GM12878 (cell line): ENCODE results near the gene OGFOD2. TPM values are rescaled to one million over a fixed set of nuclear protein-coding genes. Genes with fewer than 3 reads are reported as not detected.

Experiments
- ATAC-seq: fragments of 200-7000 bp; cut with Tn5 transposase; 3 replicates; pipeline ENCODE4 v1.9.1; 2020; ENCODE audit warnings: mild to moderate bottlenecking, moderate library complexity
- BruUV-seq: library from RNA; stranded (reverse); fragments of 400-500 nt; replicated peaks from 2 replicates; lab custom pipeline; 2021; lab: Mats Ljungman, UMichigan
- CTCF ChIA-PET: fragments of 300-600 bp; sonication (Branson Sonifier 250); formaldehyde crosslinking; extraction: SDS; loops from one replicate; lab custom pipeline; 2021; ENCODE audit warnings: inconsistent platforms; lab: Yijun Ruan, JAX
- POLR2A ChIA-PET: fragments of 350-600 bp; formaldehyde crosslinking; extraction: SDS; loops from one replicate; lab custom pipeline; 2021; ENCODE audit warnings: inconsistent platforms; lab: Charles Lee
- RAD21 ChIA-PET: fragments of 300-600 bp; sonication (Branson Sonifier 250); formaldehyde crosslinking; loops from one replicate; lab custom pipeline; 2023; ENCODE audit warnings: antibody characterized with exemption; ENCODE audit not compliant: unreplicated experiment; lab: Charles Lee
- SMC1A ChIA-PET: fragments of 300-600 bp; sonication (Branson Sonifier 250); formaldehyde crosslinking; loops from one replicate; lab custom pipeline; 2023; ENCODE audit not compliant: unreplicated experiment, uncharacterized antibody; lab: Charles Lee
- DNase-seq: peaks from one replicate; pipeline ENCODE4 v3.0.0-alpha.2; 2011; ENCODE audit warnings: low read depth, low spot score
- FAIRE-seq: peaks from 3 replicates; lab custom pipeline; 2011; peaks lifted over from hg19 to GRCh38; lab: Jason Lieb, UNC
- H2AFZ ChIP-seq: 2 replicates; pipeline ENCODE4 v1.6.0; 2011; ENCODE audit warnings: low read depth, low read length, control low read depth; ENCODE audit not compliant: control insufficient read depth
- H3K27ac ChIP-seq: 2 replicates; pipeline ENCODE4 v1.5.1; 2011; ENCODE audit warnings: control low read depth; ENCODE audit not compliant: control insufficient read depth, insufficient read depth
- H3K27me3 ChIP-seq, 2 experiments: replicated peaks in 1 of 2; 2 replicates each; pipeline versions ENCODE4 v1.6.0 to v1.6.1; 2011; ENCODE audit warnings: low read length in 1 of 2; ENCODE audit not compliant: control insufficient read depth in 2 of 2, insufficient read depth in 2 of 2
- H3K36me3 ChIP-seq, 2 experiments: 2 replicates each; pipeline ENCODE4 v1.5.1; 2011; ENCODE audit warnings: low read length in 1 of 2; ENCODE audit not compliant: control insufficient read depth in 2 of 2, insufficient read depth in 2 of 2
- H3K4me1 ChIP-seq: 2 replicates; pipeline ENCODE4 v1.6.1; 2011; ENCODE audit warnings: mild to moderate bottlenecking, low read length, moderate library complexity, mixed read lengths; ENCODE audit not compliant: control insufficient read depth, insufficient read depth
- H3K4me2 ChIP-seq: 2 replicates; pipeline ENCODE4 v1.6.0; 2011; ENCODE audit warnings: control low read depth; ENCODE audit not compliant: control insufficient read depth, insufficient read depth
- H3K4me3 ChIP-seq: fragments of 200-600 bp; sonication (generic); 2 replicates; pipeline ENCODE4 v1.5.1; 2016
- H3K79me2 ChIP-seq: 2 replicates; pipeline ENCODE4 v1.6.0; 2011; ENCODE audit warnings: low read length; ENCODE audit not compliant: control insufficient read depth, insufficient read depth
- H3K9ac ChIP-seq: 2 replicates; pipeline ENCODE4 v1.8.0; 2011; ENCODE audit warnings: low read length, control low read depth, mixed read lengths; ENCODE audit not compliant: control insufficient read depth, insufficient read depth
- H3K9me3 ChIP-seq: replicated peaks from 3 replicates; pipeline ENCODE4 v1.5.1; 2011; ENCODE audit warnings: mild to moderate bottlenecking, low read length; ENCODE audit not compliant: control insufficient read depth, insufficient read depth
- H4K20me1 ChIP-seq: 2 replicates; pipeline ENCODE4 v1.6.0; 2011; ENCODE audit not compliant: control insufficient read depth, insufficient read depth
- EZH2 ChIP-seq: IDR thresholded peaks from 2 replicates; pipeline ENCODE4 v1.6.1; 2012; ENCODE audit warnings: low read depth, mild to moderate bottlenecking, control low read depth, inconsistent platforms, low read length, borderline replicate concordance; ENCODE audit not compliant: control insufficient read depth
- IKZF2 ChIP-seq, 2 experiments: fragments of 450-650 bp; IDR thresholded peaks; 2 replicates each; pipeline ENCODE4 v1.6.1; 2017; ENCODE audit warnings: mild to moderate bottlenecking in 2 of 2, moderate library complexity in 2 of 2
- PAX8 ChIP-seq: fragments of 450-650 bp; IDR thresholded peaks from 2 replicates; pipeline ENCODE4 v1.6.1; 2017; ENCODE audit warnings: mild to moderate bottlenecking, moderate library complexity
- RAD21 ChIP-seq: IDR thresholded peaks from 2 replicates; pipeline ENCODE4 v1.6.1; 2011; ENCODE audit warnings: mild to moderate bottlenecking, low read depth, low read length, moderate library complexity; ENCODE audit not compliant: insufficient read depth
- ZNF384 ChIP-seq: IDR thresholded peaks from 2 replicates; pipeline ENCODE4 v1.6.1; 2012; ENCODE audit warnings: low read depth, mild to moderate bottlenecking, low read length, improper control_type of control experiment, borderline replicate concordance
- WGBS: methylation state at CpG from one replicate; pipeline ENCODE4 v1.1.6; 2016; ENCODE audit warnings: low lambda C conversion rate; ENCODE audit not compliant: insufficient replicate concordance, insufficient coverage; ENCODE audit errors: missing lambda C conversion rate; 5-methylcytosine and 5-hydroxymethylcytosine counted together
- in situ Hi-C: fragments of 300-500 bp; cut with MboI; formaldehyde crosslinking; loops from 9 replicates; pipeline ENCODE4 v1.14.3; 2018; ENCODE audit warnings: mixed read lengths
- intact Hi-C: fragments of 100-400 bp; cut with micrococcal nuclease; formaldehyde crosslinking; loops from one replicate; pipeline ENCODE4 v1.14.2; 2022; ENCODE audit not compliant: unreplicated experiment
- polyA plus RNA-seq, 11 experiments: library from polyadenylated mRNA; depleted of rRNA in 4 of 11; unstranded in 6 of 11; stranded (reverse) in 5 of 11; fragments of >200 nt; fragmentation: Nextera tagmentation in 4 of 11; fragmentation: Illumina TruSeq in 1 of 11; extraction: Ambion mirVana in 4 of 11; extraction: Trizol in 1 of 11; gene quantifications; 1 replicate in 1 of 11; 2 replicates in 10 of 11; pipeline versions ENCODE4 v1.2.1 to v1.2.3, GENCODE V29; 2011 to 2016; ENCODE audit warnings: inconsistent platforms in 2 of 11, missing spikeins in 2 of 11, low read depth in 1 of 11
- total RNA-seq, 4 experiments: library from RNA; depleted of rRNA in 3 of 4; stranded (reverse); fragments of >200 nt in 3 of 4; fragmentation: Illumina TruSeq in 1 of 4; extraction: Trizol in 1 of 4; gene quantifications; 2 replicates each; pipeline versions ENCODE4 v1.2.1 to v1.2.3, GENCODE V29; 2013 to 2021
- TF ChIP-seq, protein P1 (sequence below): IDR thresholded peaks from 2 replicates; pipeline ENCODE4 v1.6.1; 2012; ENCODE audit warnings: improper control_type of control experiment, low read depth, low read length; ENCODE audit not compliant: insufficient replicate concordance
- TF ChIP-seq, protein P2 (sequence below), 3 experiments: IDR thresholded peaks in 2 of 3; conservative IDR thresholded peaks in 1 of 3; 2 replicates each; pipeline ENCODE4 v1.5.1; 2011; ENCODE audit warnings: low read depth in 3 of 3, low read length in 3 of 3, mild to moderate bottlenecking in 3 of 3, control low read depth in 2 of 3, moderate library complexity in 2 of 3, inconsistent platforms in 1 of 3, mixed read lengths in 1 of 3; ENCODE audit not compliant: control insufficient read depth in 2 of 3, insufficient read depth in 1 of 3; ENCODE audit errors: extremely low read depth in 1 of 3

The OGFOD2 gene
- total and polyA plus RNA-seq, 10 of the 15 experiments (the other 5 are each of a cell fraction or from before 2014, with no cell fraction given), result 0.93 to 29.2 (median 16.3) TPM

DNA sequence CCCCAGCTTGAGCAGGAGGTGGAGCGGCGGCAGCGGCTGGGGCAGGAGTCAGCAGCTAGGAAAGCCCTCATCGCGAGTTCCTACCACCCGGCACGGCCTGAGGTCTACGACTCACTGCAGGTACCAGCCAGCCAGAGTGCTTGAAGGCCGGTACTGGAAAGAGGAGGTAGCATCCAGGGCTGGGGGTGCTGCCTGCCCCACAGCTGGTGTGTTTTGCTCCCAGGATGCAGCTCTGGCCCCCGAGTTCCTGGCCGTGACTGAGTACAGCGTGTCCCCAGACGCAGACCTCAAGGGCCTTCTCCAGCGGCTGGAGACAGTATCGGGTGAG lies 1.6 kb downstream of the OGFOD2 start:
- POLR2A ChIA-PET, result interaction anchor here (0.6 to 0.7 kb wide), 3 partner anchors 15 to 1413 kb away, joined by 3 read pairs; no protein-coding TSS in a partner anchor
- H3K4me1 ChIP-seq, result peaks cover 20% of the 10 kb centered on the region

More for the DNA sequence above, 1.6 kb downstream of the OGFOD2 start:
- Histone ChIP-seq H3K36me3 (peaks cover 0 to 4% of the 10 kb centered on the region in 2 experiments; a peak in 2 of 4 replicates), H3K27me3 (no peaks in the 10 kb centered on the region), H2AFZ (no peak overlapping the region), H3K27ac (no peak overlapping the region), H3K4me3 (no peak overlapping the region; the same call in 1 of the 2 replicates), H4K20me1 (no peaks in the 10 kb centered on the region), H3K79me2 (peaks cover 36% of the 10 kb centered on the region), H3K4me2 (peak overlapping the region; percentile 95), H3K9me3 (no peaks in the 10 kb centered on the region), H3K9ac (peak overlapping the region; percentile 100; the same call in 1 of the 2 replicates)
- ChIA-PET CTCF (interaction anchor here (1.1 to 3.4 kb wide), 4 partner anchors 117 to 262 kb away, joined by 3 to 15 read pairs (median 8); partner anchors contain the start of genes MPHOSPH9 and MTRFR), SMC1A (interaction anchor here (1.2 to 1.3 kb wide), 2 partner anchors 9 to 262 kb away, joined by 3 to 5 read pairs; no protein-coding TSS in a partner anchor), RAD21 (no interaction called here)
- FAIRE-seq (no peak), ATAC-seq (no peak), DNase-seq (no peak)
- in situ Hi-C loops (loop anchor here (5.0 kb wide), 1 partner anchor 256 kb away; the partner anchor contains the start of genes MPHOSPH9 and MTRFR), intact Hi-C loops (no loop called here)
- TF ChIP-seq IKZF2 (IDR thresholded peaks at IDR 0.05), result no peak
- TF ChIP-seq, protein P1, sequence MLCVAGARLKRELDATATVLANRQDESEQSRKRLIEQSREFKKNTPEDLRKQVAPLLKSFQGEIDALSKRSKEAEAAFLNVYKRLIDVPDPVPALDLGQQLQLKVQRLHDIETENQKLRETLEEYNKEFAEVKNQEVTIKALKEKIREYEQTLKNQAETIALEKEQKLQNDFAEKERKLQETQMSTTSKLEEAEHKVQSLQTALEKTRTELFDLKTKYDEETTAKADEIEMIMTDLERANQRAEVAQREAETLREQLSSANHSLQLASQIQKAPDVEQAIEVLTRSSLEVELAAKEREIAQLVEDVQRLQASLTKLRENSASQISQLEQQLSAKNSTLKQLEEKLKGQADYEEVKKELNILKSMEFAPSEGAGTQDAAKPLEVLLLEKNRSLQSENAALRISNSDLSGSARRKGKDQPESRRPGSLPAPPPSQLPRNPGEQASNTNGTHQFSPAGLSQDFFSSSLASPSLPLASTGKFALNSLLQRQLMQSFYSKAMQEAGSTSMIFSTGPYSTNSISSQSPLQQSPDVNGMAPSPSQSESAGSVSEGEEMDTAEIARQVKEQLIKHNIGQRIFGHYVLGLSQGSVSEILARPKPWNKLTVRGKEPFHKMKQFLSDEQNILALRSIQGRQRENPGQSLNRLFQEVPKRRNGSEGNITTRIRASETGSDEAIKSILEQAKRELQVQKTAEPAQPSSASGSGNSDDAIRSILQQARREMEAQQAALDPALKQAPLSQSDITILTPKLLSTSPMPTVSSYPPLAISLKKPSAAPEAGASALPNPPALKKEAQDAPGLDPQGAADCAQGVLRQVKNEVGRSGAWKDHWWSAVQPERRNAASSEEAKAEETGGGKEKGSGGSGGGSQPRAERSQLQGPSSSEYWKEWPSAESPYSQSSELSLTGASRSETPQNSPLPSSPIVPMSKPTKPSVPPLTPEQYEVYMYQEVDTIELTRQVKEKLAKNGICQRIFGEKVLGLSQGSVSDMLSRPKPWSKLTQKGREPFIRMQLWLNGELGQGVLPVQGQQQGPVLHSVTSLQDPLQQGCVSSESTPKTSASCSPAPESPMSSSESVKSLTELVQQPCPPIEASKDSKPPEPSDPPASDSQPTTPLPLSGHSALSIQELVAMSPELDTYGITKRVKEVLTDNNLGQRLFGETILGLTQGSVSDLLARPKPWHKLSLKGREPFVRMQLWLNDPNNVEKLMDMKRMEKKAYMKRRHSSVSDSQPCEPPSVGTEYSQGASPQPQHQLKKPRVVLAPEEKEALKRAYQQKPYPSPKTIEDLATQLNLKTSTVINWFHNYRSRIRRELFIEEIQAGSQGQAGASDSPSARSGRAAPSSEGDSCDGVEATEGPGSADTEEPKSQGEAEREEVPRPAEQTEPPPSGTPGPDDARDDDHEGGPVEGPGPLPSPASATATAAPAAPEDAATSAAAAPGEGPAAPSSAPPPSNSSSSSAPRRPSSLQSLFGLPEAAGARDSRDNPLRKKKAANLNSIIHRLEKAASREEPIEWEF, result no peak
- TF ChIP-seq ZNF384, result no peak
- no peak for TF ChIP-seq PAX8
- TF ChIP-seq EZH2, result no peak
- TF ChIP-seq, protein P2, sequence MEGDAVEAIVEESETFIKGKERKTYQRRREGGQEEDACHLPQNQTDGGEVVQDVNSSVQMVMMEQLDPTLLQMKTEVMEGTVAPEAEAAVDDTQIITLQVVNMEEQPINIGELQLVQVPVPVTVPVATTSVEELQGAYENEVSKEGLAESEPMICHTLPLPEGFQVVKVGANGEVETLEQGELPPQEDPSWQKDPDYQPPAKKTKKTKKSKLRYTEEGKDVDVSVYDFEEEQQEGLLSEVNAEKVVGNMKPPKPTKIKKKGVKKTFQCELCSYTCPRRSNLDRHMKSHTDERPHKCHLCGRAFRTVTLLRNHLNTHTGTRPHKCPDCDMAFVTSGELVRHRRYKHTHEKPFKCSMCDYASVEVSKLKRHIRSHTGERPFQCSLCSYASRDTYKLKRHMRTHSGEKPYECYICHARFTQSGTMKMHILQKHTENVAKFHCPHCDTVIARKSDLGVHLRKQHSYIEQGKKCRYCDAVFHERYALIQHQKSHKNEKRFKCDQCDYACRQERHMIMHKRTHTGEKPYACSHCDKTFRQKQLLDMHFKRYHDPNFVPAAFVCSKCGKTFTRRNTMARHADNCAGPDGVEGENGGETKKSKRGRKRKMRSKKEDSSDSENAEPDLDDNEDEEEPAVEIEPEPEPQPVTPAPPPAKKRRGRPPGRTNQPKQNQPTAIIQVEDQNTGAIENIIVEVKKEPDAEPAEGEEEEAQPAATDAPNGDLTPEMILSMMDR (IDR thresholded peaks at IDR 0.05 in 2 of 3, conservative IDR thresholded peaks at IDR 0.05 in 1 of 3; ENCODE audit: control insufficient read depth in 2 of 3, extremely low read depth in 1 of 3, insufficient read depth in 1 of 3, low read depth in 3 of 3, low read length in 3 of 3), result no peak
- TF ChIP-seq RAD21, result no peak
- BruUV-seq, result no TSS peak
- WGBS, result 89% methylated on average over 15 of the region's 15 CpGs
